PC-3 (cell line): ENCODE measurements around the gene TMEM178B.

Experiments used
- EZH2 ChIP-seq: fragments of 300-600 bp; sonication (generic); IDR thresholded peaks from one replicate; pipeline ENCODE4 v1.6.1; 2017; ENCODE audit warnings: antibody characterized with exemption, mild to moderate bottlenecking, low read length; ENCODE audit not compliant: unreplicated experiment
- TF ChIP-seq, protein P1 (sequence below): fragments of 300-600 bp; sonication (generic); conservative IDR thresholded peaks from 2 replicates; pipeline ENCODE4 v1.5.1; 2017; ENCODE audit warnings: antibody characterized with exemption, low read depth, mild to moderate bottlenecking, low read length

DNA sequence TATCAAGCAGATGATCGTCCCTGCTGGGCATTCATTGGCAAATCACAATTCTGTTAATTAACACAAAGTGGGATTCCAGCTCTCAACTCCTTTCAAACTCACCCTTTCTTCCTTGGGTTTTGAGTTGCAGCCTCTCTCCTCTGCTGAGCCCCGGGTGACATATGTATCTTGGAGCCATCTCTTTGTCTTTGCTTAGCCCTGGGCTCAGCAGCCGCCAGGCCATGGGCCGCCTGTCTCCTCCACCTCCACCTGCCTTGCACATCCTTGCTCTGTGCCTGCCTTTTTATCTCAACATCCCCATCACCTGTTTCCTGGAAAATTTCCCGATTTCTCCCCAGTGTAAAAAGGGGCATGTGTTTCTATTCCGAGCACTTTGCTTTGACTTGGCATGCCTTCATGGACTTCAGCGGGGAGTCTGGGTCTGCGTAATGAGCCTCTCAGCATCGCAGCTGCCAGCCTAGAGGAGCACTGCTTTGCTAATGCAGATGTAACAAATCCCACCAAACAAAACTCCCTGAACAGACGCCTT is 336.0 kb downstream of the TMEM178B start:
- TF ChIP-seq, protein P1, sequence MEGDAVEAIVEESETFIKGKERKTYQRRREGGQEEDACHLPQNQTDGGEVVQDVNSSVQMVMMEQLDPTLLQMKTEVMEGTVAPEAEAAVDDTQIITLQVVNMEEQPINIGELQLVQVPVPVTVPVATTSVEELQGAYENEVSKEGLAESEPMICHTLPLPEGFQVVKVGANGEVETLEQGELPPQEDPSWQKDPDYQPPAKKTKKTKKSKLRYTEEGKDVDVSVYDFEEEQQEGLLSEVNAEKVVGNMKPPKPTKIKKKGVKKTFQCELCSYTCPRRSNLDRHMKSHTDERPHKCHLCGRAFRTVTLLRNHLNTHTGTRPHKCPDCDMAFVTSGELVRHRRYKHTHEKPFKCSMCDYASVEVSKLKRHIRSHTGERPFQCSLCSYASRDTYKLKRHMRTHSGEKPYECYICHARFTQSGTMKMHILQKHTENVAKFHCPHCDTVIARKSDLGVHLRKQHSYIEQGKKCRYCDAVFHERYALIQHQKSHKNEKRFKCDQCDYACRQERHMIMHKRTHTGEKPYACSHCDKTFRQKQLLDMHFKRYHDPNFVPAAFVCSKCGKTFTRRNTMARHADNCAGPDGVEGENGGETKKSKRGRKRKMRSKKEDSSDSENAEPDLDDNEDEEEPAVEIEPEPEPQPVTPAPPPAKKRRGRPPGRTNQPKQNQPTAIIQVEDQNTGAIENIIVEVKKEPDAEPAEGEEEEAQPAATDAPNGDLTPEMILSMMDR = no peak
- no peak for TF ChIP-seq EZH2
